GM10248 (cell line): Measurements from ENCODE around the gene IREB2.

Experiments
- CTCF ChIA-PET: fragments of 300-600 bp; sonication (Branson Sonifier 250); formaldehyde crosslinking; extraction: SDS; loops from one replicate; lab custom pipeline; 2021; ENCODE audit warnings: antibody characterized with exemption; lab: Yijun Ruan, JAX
- POLR2A ChIA-PET: fragments of 350-650 bp; sonication (Branson Sonifier 250); formaldehyde crosslinking; extraction: SDS; loops from one replicate; lab custom pipeline; 2020; ENCODE audit warnings: antibody characterized with exemption; lab: Yijun Ruan, JAX
- DNase-seq: peaks from one replicate; pipeline ENCODE4 v3.0.0; 2012; ENCODE audit errors: extremely low spot score
- TF ChIP-seq, protein P1 (sequence below): IDR thresholded peaks from 2 replicates; pipeline ENCODE4 v1.5.1; 2012; ENCODE audit warnings: mild to moderate bottlenecking, low read depth; ENCODE audit errors: extremely low read depth, missing control alignments, control extremely low read depth

Gene IREB2

DNA sequence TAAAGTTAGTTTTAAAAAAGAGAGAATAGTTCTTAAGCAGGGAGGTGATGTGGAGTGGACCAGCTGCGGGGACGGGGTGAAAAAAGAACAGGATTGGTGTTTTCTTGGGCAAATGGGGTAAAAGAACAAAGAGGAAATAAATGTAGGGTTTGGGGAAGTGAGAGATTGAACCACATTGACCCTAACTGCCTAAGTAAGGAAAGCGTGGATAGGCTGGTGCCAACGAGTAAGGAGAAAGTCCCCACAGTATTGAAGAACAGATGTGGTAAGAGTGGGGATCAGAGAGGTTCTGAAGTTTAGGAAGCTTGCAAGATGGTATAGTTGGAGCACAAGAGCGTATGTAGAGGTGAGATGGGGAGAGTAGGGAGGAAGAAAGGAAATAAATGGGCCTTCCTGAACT, 17.0 kb downstream of the IREB2 start:
- peak; percentile 26 for DNase-seq
- ChIA-PET CTCF (no interaction called here), POLR2A (no interaction called here)
- TF ChIP-seq, protein P1, sequence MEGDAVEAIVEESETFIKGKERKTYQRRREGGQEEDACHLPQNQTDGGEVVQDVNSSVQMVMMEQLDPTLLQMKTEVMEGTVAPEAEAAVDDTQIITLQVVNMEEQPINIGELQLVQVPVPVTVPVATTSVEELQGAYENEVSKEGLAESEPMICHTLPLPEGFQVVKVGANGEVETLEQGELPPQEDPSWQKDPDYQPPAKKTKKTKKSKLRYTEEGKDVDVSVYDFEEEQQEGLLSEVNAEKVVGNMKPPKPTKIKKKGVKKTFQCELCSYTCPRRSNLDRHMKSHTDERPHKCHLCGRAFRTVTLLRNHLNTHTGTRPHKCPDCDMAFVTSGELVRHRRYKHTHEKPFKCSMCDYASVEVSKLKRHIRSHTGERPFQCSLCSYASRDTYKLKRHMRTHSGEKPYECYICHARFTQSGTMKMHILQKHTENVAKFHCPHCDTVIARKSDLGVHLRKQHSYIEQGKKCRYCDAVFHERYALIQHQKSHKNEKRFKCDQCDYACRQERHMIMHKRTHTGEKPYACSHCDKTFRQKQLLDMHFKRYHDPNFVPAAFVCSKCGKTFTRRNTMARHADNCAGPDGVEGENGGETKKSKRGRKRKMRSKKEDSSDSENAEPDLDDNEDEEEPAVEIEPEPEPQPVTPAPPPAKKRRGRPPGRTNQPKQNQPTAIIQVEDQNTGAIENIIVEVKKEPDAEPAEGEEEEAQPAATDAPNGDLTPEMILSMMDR = no peak

DNA sequence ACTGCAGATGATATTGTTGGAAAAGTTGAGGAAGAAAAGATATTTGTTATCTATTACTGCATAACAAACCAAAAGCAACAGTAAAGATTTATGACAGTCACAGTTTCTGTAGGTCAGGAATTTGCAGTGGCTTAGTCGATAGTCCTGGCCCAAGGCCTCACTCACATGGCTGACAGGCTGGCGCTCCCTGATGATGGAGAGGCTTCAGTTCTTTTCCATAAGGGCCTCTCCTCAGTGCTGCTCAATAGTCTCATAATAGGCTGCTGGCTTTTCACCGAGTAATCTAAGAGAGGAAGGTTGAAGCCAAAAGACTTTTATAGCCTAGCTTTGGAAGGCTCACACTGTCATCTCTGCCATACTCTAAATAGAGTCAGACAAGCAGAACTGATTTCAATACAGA, 17.7 kb downstream of the IREB2 start:
- TF ChIP-seq, protein P1 = no peak
- DNase-seq = no peak
- ChIA-PET POLR2A (no interaction called here), CTCF (no interaction called here)

DNA sequence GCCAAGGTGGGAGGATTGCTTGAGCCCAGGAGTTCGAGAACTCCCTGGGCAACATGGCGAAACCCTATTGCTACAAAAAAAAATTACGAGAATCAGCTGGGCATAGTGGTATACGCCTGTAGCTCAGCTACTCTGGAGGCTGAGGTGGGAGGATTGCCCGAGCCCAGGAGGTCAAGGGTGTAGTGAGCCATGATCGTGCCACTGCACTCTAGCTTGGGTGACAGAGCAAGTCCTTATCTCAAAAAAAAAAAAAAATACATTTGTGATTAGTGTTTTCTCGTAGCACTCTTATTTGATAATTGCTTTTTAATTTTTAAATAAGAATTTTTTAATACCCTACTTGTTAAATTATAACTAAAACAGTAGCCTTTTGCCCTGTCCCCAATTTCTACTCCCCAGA, 18.4 kb downstream of the IREB2 start:
- ChIA-PET POLR2A (no interaction called here), CTCF (no interaction called here)
- TF ChIP-seq, protein P1 = no peak
- DNase-seq = no peak

DNA sequence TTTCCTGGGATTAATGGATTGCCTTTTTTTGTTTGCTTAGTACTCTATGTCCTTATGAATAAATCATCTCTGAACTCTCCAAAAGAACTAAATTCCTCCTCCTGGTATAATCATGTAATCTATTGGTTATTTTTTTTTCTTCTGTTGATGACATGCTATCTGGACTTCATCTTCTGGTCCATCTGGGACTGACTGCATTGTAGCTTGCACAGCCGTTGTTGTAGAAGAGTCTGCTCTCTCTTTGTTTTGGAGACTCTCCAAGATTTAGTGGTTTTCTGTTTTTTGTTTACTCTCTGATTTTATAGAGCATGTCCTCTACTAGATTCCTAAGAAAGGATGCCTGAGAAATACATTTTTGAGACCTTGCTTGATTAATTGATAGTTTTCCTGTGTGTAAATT, 19.1 kb downstream of the IREB2 start:
- no peak for DNase-seq
- ChIA-PET CTCF (no interaction called here), POLR2A (no interaction called here)
- TF ChIP-seq, protein P1 = no peak

DNA sequence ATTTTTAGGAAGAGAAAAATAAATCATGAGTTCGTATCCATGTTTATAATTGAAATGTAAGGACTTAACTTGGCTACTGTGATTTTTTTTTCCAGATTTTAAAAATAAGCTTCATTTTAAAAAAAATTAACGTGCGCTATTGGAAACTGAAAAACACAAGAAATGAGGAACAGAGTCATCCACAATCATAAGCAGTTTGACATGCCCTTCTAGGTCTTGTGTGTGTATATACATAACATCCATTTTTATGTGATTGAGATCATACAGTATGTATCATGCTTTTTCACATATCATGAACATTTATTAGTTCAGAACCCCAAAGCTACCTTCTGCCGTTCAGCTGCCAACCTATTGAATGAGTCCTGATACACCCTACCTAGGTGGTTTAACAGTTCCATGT, 22.7 kb downstream of the IREB2 start:
- DNase-seq = no peak
- CTCF ChIA-PET = interaction anchor here (1.2 to 2.2 kb wide), 4 partner anchors 9 to 38 kb away, joined by 4 to 10 read pairs (median 5); partner anchors contain the start of gene IREB2
- POLR2A ChIA-PET = no interaction called here

DNA sequence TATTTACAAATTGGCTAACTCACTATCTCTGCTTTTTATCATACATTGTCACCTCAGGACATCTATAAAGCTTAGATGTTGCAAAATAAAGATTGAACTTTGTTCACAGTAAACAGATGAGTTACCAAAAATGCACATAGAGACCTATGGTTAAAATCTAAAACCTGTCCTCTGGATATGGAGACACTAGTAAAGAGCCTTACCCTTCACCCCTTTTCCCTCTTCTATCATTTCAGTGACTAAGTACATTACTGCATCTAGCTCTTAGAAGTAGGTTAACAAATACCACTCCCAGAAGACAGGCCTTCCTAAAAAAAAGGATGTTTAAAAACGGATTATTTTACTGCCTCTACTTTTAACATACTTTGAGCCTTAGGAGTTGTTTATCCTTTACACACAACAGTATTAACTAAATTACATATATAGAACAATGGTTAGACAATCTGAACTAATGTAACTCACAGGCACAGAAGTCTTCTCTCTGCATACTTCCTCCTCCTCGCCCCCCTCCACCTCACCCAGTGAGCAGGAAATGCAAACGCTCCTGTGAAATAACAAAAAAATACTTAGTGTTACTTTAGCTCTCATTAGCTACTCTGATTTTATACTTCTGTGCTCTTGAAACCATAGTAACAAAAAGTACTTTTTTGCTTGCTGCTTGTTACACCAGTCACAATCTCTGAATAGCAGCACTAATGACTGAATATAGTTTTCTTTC, 23.3 kb downstream of the IREB2 start:
- ChIA-PET CTCF (interaction anchor here (1.2 to 2.2 kb wide), 4 partner anchors 8 to 39 kb away, joined by 4 to 10 read pairs (median 5); partner anchors contain the start of gene IREB2), POLR2A (no interaction called here)
- TF ChIP-seq, protein P1 = no peak
- DNase-seq = no peak

More for the DNA sequence above, 22.7 kb downstream of the IREB2 start:
- TF ChIP-seq, protein P1 = no peak

DNA sequence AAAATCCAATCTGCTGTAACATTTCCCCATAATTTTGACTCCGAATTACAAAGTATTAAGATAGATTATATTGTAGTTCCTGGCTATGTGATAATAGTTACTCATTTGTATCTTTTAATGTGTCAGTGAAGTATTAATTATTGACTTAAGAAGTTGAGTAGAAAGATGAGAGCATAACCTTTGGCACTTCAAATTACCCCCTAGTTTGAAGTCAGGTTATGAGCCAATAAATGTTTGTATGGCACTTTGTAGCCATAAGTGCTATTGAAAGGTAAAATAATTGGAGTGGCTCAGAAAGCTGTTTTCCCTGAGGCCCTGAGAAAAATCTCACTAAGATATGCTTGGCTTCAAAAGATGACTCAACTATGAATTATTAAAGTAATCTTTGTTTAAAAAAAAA, 31.0 kb downstream of the IREB2 start:
- TF ChIP-seq, protein P1 = no peak
- POLR2A ChIA-PET = no interaction called here
- CTCF ChIA-PET = interaction anchor here (1.2 to 1.3 kb wide), 2 partner anchors 8 to 12 kb away, joined by 4 to 5 read pairs; no protein-coding TSS in a partner anchor
- no peak for DNase-seq
